ENCODE measurements around the gene PPDPF. TPM values are rescaled to one million over a fixed set of nuclear protein-coding genes. Genes with fewer than 3 reads are reported as not detected.

The PPDPF gene
- total RNA-seq, 4 donors from 2014 or later: 114 to 256 (median 162) TPM

DNA sequence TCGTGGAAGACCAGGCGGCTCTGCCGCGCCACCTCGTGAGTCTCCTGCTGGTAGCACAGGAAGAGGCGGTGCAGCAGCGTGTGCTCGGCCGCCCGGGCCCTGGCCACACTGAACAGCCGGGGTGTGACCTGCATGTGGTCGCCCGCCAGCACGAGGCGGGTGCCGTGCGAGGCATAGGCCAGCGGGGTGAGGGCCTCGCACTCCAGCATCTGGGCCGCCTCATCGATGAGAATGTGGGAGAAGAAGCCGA, 46.5 kb downstream of the PPDPF start:
- H3K36me3 ChIP-seq: peaks cover 0 to 66% of the 10 kb centered on the region in 2 donors

DNA sequence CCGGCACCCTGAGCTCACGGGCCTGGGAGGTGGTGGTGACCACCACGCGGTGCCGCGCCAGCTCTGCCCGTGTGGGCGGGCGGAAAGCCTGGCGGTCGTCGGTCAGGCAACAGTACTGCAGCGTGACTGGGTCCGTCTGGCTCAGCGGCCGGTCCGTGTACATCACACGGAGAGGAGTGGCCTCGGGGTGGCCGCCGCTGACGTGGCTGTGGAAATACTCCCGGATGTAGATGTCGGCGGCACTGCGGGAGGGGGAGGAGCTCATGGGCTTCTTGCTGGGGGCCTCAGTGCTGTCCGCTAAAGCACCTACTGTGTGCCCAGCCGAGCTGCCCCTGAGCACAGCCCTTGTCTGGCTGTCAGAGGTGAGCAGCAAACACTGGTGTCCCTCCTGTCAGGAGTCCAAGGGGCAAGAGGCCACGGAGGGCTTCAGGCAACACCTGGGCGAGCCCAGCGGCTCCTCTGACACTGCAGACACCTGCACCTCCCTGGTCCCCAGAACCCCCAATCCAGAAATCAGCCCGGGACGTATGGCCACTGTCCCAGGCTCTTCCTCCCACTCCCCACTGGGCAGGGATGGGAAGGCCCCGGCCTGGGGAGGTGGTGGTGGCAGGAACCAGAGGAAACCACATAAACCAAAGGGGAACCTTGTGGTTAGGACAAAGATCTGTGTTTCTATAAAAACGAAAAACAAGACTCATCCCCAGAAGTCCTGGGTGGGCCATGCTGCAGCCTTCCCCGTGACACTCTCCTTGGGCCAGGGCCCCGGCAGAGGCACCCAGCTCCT, 47.0 kb downstream of the PPDPF start:
- Histone ChIP-seq H3K36me3 (peaks cover 0 to 66% of the 10 kb centered on the region in 2 donors), H3K27me3 (no peaks in the 10 kb centered on the region), H3K4me3 (no peak overlapping the region), H3K27ac (no peak overlapping the region), H3K9me3 (no peaks in the 10 kb centered on the region), H3K4me1 (peaks cover 0 to 19% (median 0%) of the 10 kb centered on the region in 3 donors)
- TF ChIP-seq POLR2A (IDR thresholded peaks at IDR 0.05) (no peak), EP300 (IDR thresholded peaks at IDR 0.05) (no peak), POLR2AphosphoS5 (IDR thresholded peaks at IDR 0.05) (no peak)
- TF ChIP-seq, protein P1, sequence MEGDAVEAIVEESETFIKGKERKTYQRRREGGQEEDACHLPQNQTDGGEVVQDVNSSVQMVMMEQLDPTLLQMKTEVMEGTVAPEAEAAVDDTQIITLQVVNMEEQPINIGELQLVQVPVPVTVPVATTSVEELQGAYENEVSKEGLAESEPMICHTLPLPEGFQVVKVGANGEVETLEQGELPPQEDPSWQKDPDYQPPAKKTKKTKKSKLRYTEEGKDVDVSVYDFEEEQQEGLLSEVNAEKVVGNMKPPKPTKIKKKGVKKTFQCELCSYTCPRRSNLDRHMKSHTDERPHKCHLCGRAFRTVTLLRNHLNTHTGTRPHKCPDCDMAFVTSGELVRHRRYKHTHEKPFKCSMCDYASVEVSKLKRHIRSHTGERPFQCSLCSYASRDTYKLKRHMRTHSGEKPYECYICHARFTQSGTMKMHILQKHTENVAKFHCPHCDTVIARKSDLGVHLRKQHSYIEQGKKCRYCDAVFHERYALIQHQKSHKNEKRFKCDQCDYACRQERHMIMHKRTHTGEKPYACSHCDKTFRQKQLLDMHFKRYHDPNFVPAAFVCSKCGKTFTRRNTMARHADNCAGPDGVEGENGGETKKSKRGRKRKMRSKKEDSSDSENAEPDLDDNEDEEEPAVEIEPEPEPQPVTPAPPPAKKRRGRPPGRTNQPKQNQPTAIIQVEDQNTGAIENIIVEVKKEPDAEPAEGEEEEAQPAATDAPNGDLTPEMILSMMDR (IDR thresholded peaks at IDR 0.05): no peak
- WGBS, 2 donors (ENCODE audit: low coverage in 1 of 2): 70% methylated on average over 3 of the region's 37 CpGs; no CpG with 5 or more reads in 1 of the 2 donors
- ATAC-seq: peak; percentile 25

More for the DNA sequence above, 46.5 kb downstream of the PPDPF start:
- WGBS, 2 donors (ENCODE audit: low coverage in 1 of 2): 80% methylated on average over 1 of the region's 22 CpGs; no CpG with 5 or more reads in 1 of the 2 donors
- Histone ChIP-seq H3K9me3 (no peaks in the 10 kb centered on the region), H3K4me3 (no peak overlapping the region), H3K27ac (no peak overlapping the region), H3K4me1 (peaks cover 0 to 14% (median 0%) of the 10 kb centered on the region in 3 donors), H3K27me3 (no peaks in the 10 kb centered on the region)
- TF ChIP-seq POLR2AphosphoS5 (IDR thresholded peaks at IDR 0.05) (no peak), POLR2A (IDR thresholded peaks at IDR 0.05) (no peak), EP300 (IDR thresholded peaks at IDR 0.05) (no peak)
- TF ChIP-seq, protein P1 (IDR thresholded peaks at IDR 0.05): no peak
- ATAC-seq: no peak

DNA sequence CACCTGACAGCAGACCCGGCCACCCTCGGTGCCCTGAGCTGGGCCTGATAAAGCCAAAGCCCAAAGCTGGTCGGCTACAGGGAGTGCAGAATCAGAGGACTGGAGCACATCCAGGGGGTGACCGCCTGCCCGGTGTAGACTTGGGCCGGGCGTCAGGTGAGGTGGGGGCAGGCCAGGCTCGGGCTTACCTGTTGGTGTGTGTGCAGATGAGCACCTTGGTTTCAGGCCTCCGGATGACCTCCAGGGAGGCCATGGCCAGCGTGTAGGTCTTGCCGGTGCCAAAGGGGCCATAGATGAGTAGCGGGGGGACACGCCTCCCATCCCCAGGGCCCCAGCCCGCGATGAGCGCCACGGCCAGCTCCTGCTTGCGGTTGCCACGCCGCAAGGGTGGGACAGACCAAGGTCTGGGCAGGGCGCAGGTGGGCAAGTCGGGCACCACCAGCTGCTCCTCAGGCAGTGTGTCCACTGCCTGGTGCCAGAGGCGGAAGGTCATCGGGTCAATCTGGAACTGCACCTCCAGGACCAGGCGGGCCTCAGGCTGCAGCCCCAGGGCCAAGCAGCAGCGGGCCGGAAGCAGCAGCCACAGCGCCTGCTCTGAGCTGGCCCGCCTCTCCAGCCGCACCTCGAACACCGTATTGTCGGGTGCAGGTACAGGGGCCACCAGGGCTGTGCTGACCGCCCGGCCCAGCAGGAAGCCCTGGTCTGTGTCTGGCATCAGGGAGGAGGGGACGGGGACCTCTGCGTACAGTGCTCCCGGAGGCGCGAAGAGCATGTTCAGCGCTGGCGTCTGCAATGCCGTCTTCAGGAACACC, 47.8 kb downstream of the PPDPF start:
- Histone ChIP-seq H3K27ac (no peak overlapping the region), H3K36me3 (peaks cover 0 to 60% of the 10 kb centered on the region in 2 donors), H3K4me3 (no peak overlapping the region), H3K4me1 (peaks cover 0 to 27% (median 0%) of the 10 kb centered on the region in 3 donors), H3K27me3 (no peaks in the 10 kb centered on the region), H3K9me3 (no peaks in the 10 kb centered on the region)
- ATAC-seq: no peak
- 87 to 92% methylated on average over 2 to 3 of the region's 43 CpGs for WGBS, 2 donors (ENCODE audit: low coverage in 1 of 2)
- no peak for TF ChIP-seq POLR2A (IDR thresholded peaks at IDR 0.05)
- TF ChIP-seq, protein P1 (IDR thresholded peaks at IDR 0.05): no peak
- no peak for TF ChIP-seq EP300 (IDR thresholded peaks at IDR 0.05)
- no peak for TF ChIP-seq POLR2AphosphoS5 (IDR thresholded peaks at IDR 0.05)

DNA sequence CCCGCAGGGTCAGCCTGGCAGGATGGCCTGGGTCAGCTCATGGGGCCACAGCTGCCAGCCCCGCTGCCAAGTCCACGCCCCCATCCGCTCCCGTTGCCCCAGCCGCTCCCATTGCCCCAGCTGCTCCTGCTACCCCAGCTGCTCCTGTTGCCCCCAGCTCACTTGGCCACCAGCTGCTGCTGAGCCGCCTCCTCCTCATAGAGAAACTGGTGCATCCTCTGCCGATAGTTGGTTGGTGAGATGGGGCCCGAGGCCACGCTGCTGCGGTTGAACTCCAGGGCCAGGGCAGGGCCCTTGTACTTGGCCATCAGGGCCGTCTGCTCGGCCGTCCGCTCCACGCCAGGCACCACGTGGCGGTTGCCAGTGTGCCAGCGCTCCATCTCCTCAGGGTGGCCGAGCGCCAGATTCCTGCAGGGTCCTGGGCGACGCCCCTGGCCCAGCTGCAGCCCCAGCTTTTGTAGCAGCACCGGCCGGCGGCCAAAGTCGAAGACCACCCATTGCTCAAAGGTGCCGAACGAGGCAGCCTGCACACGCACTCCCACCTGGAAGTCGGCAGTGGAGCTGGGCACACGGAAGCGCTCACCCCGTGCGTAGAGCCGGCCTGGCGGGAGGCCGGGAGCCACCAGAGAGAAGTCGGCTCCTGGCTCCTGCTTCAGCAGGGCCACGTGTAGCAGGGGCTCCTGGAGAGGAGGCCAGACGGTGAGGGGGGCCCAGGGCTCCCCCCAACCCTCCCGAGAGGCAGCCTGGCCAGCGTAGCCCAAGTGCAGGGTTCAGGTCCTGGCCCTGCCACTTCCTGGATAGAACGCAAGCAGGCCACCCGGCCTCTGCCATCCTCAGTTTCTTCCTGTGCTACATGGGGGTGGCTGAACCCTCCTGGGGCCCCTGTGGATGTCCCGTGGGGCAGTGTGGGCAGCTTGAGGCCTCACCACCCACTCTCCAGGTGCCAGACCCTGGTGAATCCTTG, 48.7 kb downstream of the PPDPF start:
- peaks cover 0 to 32% (median 0%) of the 10 kb centered on the region in 3 donors for H3K4me1 ChIP-seq
- no peak for TF ChIP-seq POLR2A (IDR thresholded peaks at IDR 0.05)
- TF ChIP-seq EP300 (IDR thresholded peaks at IDR 0.05): no peak
- TF ChIP-seq, protein P1 (IDR thresholded peaks at IDR 0.05): no peak
- no peak for TF ChIP-seq POLR2AphosphoS5 (IDR thresholded peaks at IDR 0.05)
- 80 to 100% methylated on average over 1 of the region's 46 CpGs for WGBS, 2 donors (ENCODE audit: low coverage in 1 of 2)
- no peak for ATAC-seq
- H3K27me3 ChIP-seq: no peaks in the 10 kb centered on the region
- H3K4me3 ChIP-seq: no peak overlapping the region
- no peak overlapping the region for H3K27ac ChIP-seq
- no peaks in the 10 kb centered on the region for H3K9me3 ChIP-seq
- peaks cover 0 to 51% of the 10 kb centered on the region in 2 donors for H3K36me3 ChIP-seq
